ENCODE measurements around the gene PHIP. TPM values are rescaled to one million over a fixed set of nuclear protein-coding genes. Genes with fewer than 3 reads are reported as not detected.

PHIP gene
- total and polyA plus RNA-seq, 2 donors from 2014 or later, result 4.8 to 30.6 TPM

DNA sequence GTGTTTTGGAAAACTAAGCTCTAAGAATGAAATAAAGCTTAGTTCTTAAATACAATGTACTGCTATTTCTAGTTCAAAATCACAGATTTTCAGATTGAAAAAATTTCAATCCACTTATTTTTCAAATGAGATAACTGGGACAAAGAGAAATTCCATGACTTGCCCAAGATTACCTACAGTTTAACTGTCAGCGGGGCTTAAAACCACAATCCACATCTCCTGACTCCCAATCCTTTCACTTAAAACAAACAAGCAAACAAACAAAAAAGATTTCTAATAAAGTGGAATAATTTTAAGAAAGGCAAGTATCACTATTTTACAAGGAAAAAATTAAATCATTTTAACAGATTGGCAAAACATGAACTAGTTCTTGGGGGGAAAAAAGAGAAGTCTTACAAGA lies 4.2 kb downstream of the PHIP start:
- Histone ChIP-seq H3K9ac (ENCODE audit: low read length in 3 of 3) (no peak overlapping the region), H3K4me1 (ENCODE audit: control insufficient read depth in 2 of 3, insufficient read depth in 2 of 3, low read depth in 1 of 3, low read length in 3 of 3) (peaks cover 0 to 7% (median 6%) of the 10 kb centered on the region in 3 donors), H3K36me3 (ENCODE audit: control insufficient read depth in 2 of 3, insufficient read depth in 3 of 3, low read length in 3 of 3) (no peaks in the 10 kb centered on the region), H3K27me3 (ENCODE audit: control insufficient read depth, insufficient read depth, low read length) (no peaks in the 10 kb centered on the region), H3K4me3 (ENCODE audit: low read length in 3 of 3) (no peak overlapping the region), H3K27ac (ENCODE audit: low read depth in 2 of 2, low read length in 2 of 2) (no peak overlapping the region), H3K9me3 (ENCODE audit: control insufficient read depth in 2 of 3, insufficient read depth in 1 of 3, low read length in 3 of 3) (no peaks in the 10 kb centered on the region)
- no peak for FAIRE-seq
- no peak for TF ChIP-seq CTCF (IDR thresholded peaks at IDR 0.05; ENCODE audit: borderline replicate concordance, extremely low read depth, insufficient read depth)
- DNase-seq, result no peak
- intact Hi-C loops (cut with DNase I), result no loop called here

GRCh38 chr6:79072640-79073181 lies 5.3 kb downstream of the PHIP start:
- FAIRE-seq, result no peak

DNA sequence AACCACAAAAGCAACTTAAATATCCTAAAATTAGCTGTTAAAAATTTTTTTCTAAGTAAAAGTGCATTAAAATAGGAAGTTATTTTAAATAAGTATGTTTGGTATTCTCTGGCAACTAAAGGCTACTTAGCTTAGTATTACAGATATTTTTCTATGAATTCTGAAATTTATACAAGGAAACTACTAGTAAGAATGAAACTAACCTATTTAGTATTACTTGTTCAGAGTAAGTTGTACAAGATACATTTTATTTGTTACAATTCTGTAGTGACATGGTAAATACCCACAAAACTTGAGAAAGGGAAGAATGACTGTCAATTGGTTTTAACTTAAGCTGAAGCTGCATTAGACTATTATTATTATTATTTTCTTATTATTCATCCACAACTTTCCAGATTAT lies 6.5 kb downstream of the PHIP start:
- no peak overlapping the region for H3K4me3 ChIP-seq (ENCODE audit: low read length in 3 of 3)
- no peaks in the 10 kb centered on the region for H3K9me3 ChIP-seq (ENCODE audit: control insufficient read depth in 2 of 3, insufficient read depth in 1 of 3, low read length in 3 of 3)
- no peak overlapping the region for H3K27ac ChIP-seq (ENCODE audit: low read depth in 2 of 2, low read length in 2 of 2)
- intact Hi-C loops (cut with DNase I), result no loop called here
- no peak for TF ChIP-seq CTCF (IDR thresholded peaks at IDR 0.05; ENCODE audit: borderline replicate concordance, extremely low read depth, insufficient read depth)
- H3K27me3 ChIP-seq (ENCODE audit: control insufficient read depth, insufficient read depth, low read length), result no peaks in the 10 kb centered on the region
- FAIRE-seq (peak; percentile 37), DNase-seq (no peak)
- no peaks in the 10 kb centered on the region for H3K36me3 ChIP-seq (ENCODE audit: control insufficient read depth in 2 of 3, insufficient read depth in 3 of 3, low read length in 3 of 3)
- peaks cover 0 to 7% (median 6%) of the 10 kb centered on the region in 3 donors for H3K4me1 ChIP-seq (ENCODE audit: control insufficient read depth in 2 of 3, insufficient read depth in 2 of 3, low read depth in 1 of 3, low read length in 3 of 3)
- no peak overlapping the region for H3K9ac ChIP-seq (ENCODE audit: low read length in 3 of 3)

More at GRCh38 chr6:79072640-79073181, 5.3 kb downstream of the PHIP start:
- Histone ChIP-seq H3K9ac (ENCODE audit: low read length in 3 of 3) (no peak overlapping the region), H3K4me1 (ENCODE audit: control insufficient read depth in 2 of 3, insufficient read depth in 2 of 3, low read depth in 1 of 3, low read length in 3 of 3) (peaks cover 0 to 7% (median 6%) of the 10 kb centered on the region in 3 donors), H3K27me3 (ENCODE audit: control insufficient read depth, insufficient read depth, low read length) (no peaks in the 10 kb centered on the region), H3K27ac (ENCODE audit: low read depth in 2 of 2, low read length in 2 of 2) (no peak overlapping the region), H3K4me3 (ENCODE audit: low read length in 3 of 3) (no peak overlapping the region), H3K9me3 (ENCODE audit: control insufficient read depth in 2 of 3, insufficient read depth in 1 of 3, low read length in 3 of 3) (no peaks in the 10 kb centered on the region), H3K36me3 (ENCODE audit: control insufficient read depth in 2 of 3, insufficient read depth in 3 of 3, low read length in 3 of 3) (no peaks in the 10 kb centered on the region)
- no peak for TF ChIP-seq CTCF (IDR thresholded peaks at IDR 0.05; ENCODE audit: borderline replicate concordance, extremely low read depth, insufficient read depth)
- intact Hi-C loops (cut with DNase I), result no loop called here
- DNase-seq, result no peak
